Sigmoid colon (tissue), 4 donors: ENCODE data around the gene TMEM248.

Source experiments
- CTCF ChIP-seq, 4 experiments: fragments of 450-650 bp in 3 of 4; fragments of 200-600 bp in 1 of 4; IDR thresholded peaks; one replicate each; pipeline ENCODE4 v1.5.1; 2016 to 2019; ENCODE audit warnings: antibody characterized with exemption in 4 of 4, mild to moderate bottlenecking in 3 of 4, moderate library complexity in 2 of 4
- EP300 ChIP-seq, 4 donors: sonication (generic); formaldehyde crosslinking; IDR thresholded peaks; one replicate each; pipeline ENCODE4 v1.6.1; 2017; ENCODE audit warnings: antibody characterized with exemption in 4 of 4
- POLR2A ChIP-seq, 2 donors: fragments of 450-650 bp; IDR thresholded peaks; one replicate each; pipeline ENCODE4 v1.6.1; 2016; ENCODE audit warnings: antibody characterized with exemption in 2 of 2, mild to moderate bottlenecking in 2 of 2, moderate library complexity in 2 of 2
- POLR2AphosphoS5 ChIP-seq, 4 donors: sonication (generic); formaldehyde crosslinking; IDR thresholded peaks; one replicate each; pipeline ENCODE4 v1.6.1; 2017; ENCODE audit warnings: antibody characterized with exemption in 4 of 4

GRCh38 chr7:66880053-66880452 lies 41.0 kb upstream of the TMEM248 start:
- no peak for TF ChIP-seq CTCF (IDR thresholded peaks at IDR 0.05)
- no peak for TF ChIP-seq POLR2A (IDR thresholded peaks at IDR 0.05)
- TF ChIP-seq EP300 (IDR thresholded peaks at IDR 0.05), result no peak
- TF ChIP-seq POLR2AphosphoS5 (IDR thresholded peaks at IDR 0.05), result no peak
